ENCODE data around the gene ANKRD12.
A peak's percentile ranks its signal among the peaks of the same experiment; 100 is the strongest.

ANKRD12 gene

GRCh38 chr18:9334329-9334972 is 197.9 kb downstream of the ANKRD12 start, which contains the start of gene TWSG1:
TSS of gene TWSG1 (plus strand) at chr18:9334773. CDS start at chr18:9337230, 2,457 bp downstream.
- H3K9ac ChIP-seq (ENCODE audit: low read length): peak within 1 kb of the TSS; percentile 69
- peak within 1 kb of the TSS; percentile 66 for H3K4me2 ChIP-seq (ENCODE audit: low read length)
- peaks cover 4% of the 10 kb centered on the region; the same call in 1 of the 2 replicates for H3K9me3 ChIP-seq (ENCODE audit: low read length)
- no peaks in the 10 kb centered on the region for H3K9me2 ChIP-seq (ENCODE audit: low read depth, low read length)
- no peaks in the 10 kb centered on the region for H3F3A ChIP-seq (ENCODE audit: insufficient read depth, low read length)
- no peak within 1 kb of the TSS for H3K27ac ChIP-seq (ENCODE audit: low read depth, low read length, poor library complexity, severe bottlenecking)
- no peaks in the 10 kb centered on the region; the same call in 1 of the 2 replicates for H3K27me3 ChIP-seq (ENCODE audit: insufficient read depth, low read length)
- H3K79me2 ChIP-seq (ENCODE audit: insufficient read depth, low read length): no peaks in the 10 kb centered on the region
- 0 out of 2 replicates have a peak within 1 kb of the TSS, but pooled peaks have one; percentile 32 for H2AFZ ChIP-seq (ENCODE audit: low read length)
- peak within 1 kb of the TSS; percentile 72 for H3K4me3 ChIP-seq (ENCODE audit: low read depth, low read length, poor library complexity, severe bottlenecking)
- TF ChIP-seq CTCF (IDR thresholded peaks at IDR 0.05; ENCODE audit: low read length) (peak; percentile 38), EZH2 (IDR thresholded peaks at IDR 0.05; ENCODE audit: borderline replicate concordance, low read length) (no peak)
- H3K36me3 ChIP-seq (ENCODE audit: insufficient read depth, low read length): no peaks in the 10 kb centered on the region; the same call in none of the 2 replicates
- H3K4me1 ChIP-seq (ENCODE audit: insufficient read depth, low read length, severe bottlenecking): peaks cover 10% of the 10 kb centered on the region
- no peaks in the 10 kb centered on the region for H4K20me1 ChIP-seq (ENCODE audit: insufficient read depth, low read length)

GRCh38 chr18:9334973-9335696 is 198.6 kb downstream of the ANKRD12 start:
- Histone ChIP-seq H3K9ac (ENCODE audit: low read length) (peak overlapping the region; percentile 69), H3K4me3 (ENCODE audit: low read depth, low read length, poor library complexity, severe bottlenecking) (peak overlapping the region; percentile 72), H3K4me2 (ENCODE audit: low read length) (peak overlapping the region; percentile 61), H3K36me3 (ENCODE audit: insufficient read depth, low read length) (no peaks in the 10 kb centered on the region; the same call in none of the 2 replicates), H3K79me2 (ENCODE audit: insufficient read depth, low read length) (no peaks in the 10 kb centered on the region), H3K9me2 (ENCODE audit: low read depth, low read length) (no peaks in the 10 kb centered on the region), H3K27ac (ENCODE audit: low read depth, low read length, poor library complexity, severe bottlenecking) (no peak overlapping the region), H3K27me3 (ENCODE audit: insufficient read depth, low read length) (no peaks in the 10 kb centered on the region; the same call in 1 of the 2 replicates), H3K9me3 (ENCODE audit: low read length) (peaks cover 4% of the 10 kb centered on the region; the same call in 1 of the 2 replicates), H3K4me1 (ENCODE audit: insufficient read depth, low read length, severe bottlenecking) (peaks cover 10% of the 10 kb centered on the region), H2AFZ (ENCODE audit: low read length) (no peak overlapping the region), H4K20me1 (ENCODE audit: insufficient read depth, low read length) (no peaks in the 10 kb centered on the region), H3F3A (ENCODE audit: insufficient read depth, low read length) (no peaks in the 10 kb centered on the region)
- TF ChIP-seq EZH2 (IDR thresholded peaks at IDR 0.05; ENCODE audit: borderline replicate concordance, low read length): no peak
- TF ChIP-seq CTCF (IDR thresholded peaks at IDR 0.05; ENCODE audit: low read length): peak; percentile 16; the same call in 1 of the 2 replicates

Measured in OCI-LY1 (cell line).